Stimulated activated CD4-positive, alpha-beta T cell treated with anti-CD3 and anti-CD28 coated beads, TNF-alpha, amount 100 ng/mL, for 24 hours (primary cell): ENCODE data around the gene CCDC28B.

Experiments used
- DNase-seq, 3 experiments: peaks; one replicate each; pipeline ENCODE4 v3.0.0-alpha.2; 2020; ENCODE audit warnings: low read depth in 3 of 3

Gene CCDC28B

GRCh38 chr1:32221980-32222755, 21.8 kb downstream of the CCDC28B start, which contains the start of the genes EIF3I and TMEM234:
Gene EIF3I, plus strand, starts transcription at chr1:32222407. Its CDS starts 35 bp downstream, at chr1:32222442.
Gene TMEM234, minus strand, starts transcription at chr1:32222353. Its CDS starts 31 bp downstream, at chr1:32222322.
- DNase-seq: peak; percentile 86 to 92 (median 90)

DNA sequence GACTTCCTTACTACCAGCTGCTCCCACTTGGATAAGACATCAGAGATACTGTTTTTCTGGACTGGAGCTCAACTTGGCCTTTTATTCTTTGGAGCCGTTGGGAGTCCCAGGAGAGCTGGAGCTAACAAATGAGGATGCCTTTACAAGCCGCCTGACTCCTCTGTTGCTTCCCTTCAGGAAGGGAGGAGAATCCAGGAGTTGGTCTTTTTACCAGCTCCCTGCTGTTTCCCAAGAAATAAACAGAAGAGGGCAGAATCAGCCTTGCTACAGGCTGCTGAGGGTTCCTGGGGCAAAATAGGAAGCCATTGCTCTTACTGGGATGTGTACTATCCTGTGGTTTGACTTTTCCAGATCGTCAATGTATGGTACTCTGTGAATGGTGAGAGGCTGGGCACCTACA, 23.3 kb downstream of the CCDC28B start:
- no peak for DNase-seq

DNA sequence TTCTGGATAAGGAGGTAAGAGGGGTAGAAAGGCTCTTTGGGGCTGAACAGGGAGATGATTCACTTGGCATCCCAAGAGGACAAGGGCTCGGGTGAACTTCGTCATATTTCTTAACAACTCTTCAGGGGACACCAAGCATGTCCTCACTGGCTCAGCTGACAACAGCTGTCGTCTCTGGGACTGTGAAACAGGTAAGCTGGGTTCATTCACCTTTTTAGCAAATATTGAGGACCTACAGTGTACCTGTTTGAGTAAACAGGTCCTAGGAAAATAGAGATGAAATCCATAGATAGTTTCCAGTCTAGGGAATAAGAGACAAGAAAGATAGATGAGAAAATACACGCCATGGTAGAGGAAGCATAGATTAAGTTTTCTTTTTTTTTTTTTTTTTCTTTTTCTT, 23.9 kb downstream of the CCDC28B start:
- no peak for DNase-seq

- no peak for DNase-seq
These were observed 28.4 kb downstream of the CCDC28B start for GRCh38 chr1:32228771-32229170.

GRCh38 chr1:32231843-32232432, 31.5 kb downstream of the CCDC28B start:
- DNase-seq: no peak

GRCh38 chr1:32232558-32233304, 32.3 kb downstream of the CCDC28B start:
- no peak for DNase-seq

DNA sequence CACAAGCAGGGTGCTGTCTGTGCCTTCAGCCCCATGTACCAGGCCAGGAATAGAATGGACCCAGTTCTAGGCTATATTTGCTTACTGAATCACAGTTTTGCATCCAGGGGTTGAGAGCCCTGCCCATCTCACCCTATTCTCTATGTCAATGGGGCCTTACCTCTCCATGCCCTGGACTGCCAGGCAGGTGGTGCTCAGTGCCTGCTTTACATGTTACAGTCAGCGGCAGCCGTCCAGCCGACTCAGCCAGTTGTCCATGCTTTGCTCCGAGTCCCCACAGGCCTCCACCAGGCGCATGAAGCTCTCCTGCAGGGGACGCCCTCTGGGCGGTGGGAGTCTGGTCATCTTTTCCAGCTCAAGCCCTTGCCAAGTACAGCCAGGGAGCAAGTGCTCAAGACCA, 34.4 kb downstream of the CCDC28B start:
- DNase-seq: no peak

DNA sequence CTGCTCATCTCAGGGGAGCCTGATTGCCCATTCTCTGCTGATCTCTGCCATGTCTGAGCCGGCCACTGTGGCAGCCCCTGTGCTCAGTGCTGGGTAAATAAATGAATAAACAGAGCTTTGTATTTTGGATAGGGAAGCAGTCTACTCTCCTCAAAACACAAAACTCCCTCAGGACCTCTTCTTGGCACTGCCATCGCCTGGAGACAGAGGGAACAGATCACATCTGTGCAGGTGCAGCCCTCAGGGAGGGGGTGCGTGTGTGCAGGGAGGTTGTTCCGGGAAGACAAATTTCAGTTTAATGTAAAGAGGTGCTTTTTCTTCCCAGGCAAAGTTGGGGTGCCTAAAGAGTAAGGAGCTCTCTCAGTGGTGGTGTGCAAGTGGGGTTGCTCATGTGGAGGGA, 38.9 kb downstream of the CCDC28B start:
- no peak for DNase-seq

- DNase-seq: no peak
These were observed 39.4 kb downstream of the CCDC28B start for GRCh38 chr1:32239790-32240139.

DNA sequence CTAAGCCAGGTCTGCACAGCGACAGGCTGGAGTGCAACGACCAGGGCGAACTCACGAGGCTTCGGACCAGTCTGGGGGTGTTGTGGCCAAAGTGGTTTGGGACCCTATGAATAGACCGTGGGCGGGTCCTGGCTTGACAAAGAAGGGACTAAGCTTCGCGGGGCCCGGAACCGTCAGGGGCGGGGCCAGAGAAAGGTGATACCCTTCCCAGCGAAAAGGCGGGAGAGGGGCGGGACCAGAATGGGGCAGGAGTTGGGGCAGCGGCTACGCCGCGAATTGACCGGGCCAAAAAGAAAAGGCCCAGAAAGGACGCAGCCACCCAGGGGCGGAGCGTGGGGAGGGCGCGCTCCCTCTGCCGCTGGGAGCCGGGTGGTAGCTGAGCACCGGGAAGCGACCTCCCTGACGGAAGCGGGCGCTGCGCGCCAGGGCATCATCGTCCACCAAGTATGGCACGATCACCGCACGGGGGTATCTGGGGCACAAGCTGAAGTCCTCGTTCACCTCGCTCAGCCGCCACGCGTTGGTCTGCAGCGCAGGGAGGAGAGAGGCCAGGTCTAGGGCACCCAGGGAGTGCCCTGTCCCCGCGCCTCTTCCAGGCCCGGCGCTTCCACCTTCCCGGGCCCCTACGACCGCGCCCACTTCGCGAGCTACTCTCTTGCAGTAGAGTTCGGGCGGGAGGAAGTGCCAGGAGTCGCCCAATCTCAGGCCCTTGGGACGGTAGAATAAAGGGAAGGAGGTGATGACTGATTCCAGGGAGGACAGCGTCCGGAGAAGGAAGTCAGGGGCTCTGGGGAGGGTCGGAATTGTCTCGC, 40.0 kb downstream of the CCDC28B start:
- DNase-seq: no peak

GRCh38 chr1:32241001-32241763, 40.8 kb downstream of the CCDC28B start:
- DNase-seq: no peak

GRCh38 chr1:32242341-32242851, 42.0 kb downstream of the CCDC28B start:
- no peak for DNase-seq

- DNase-seq: no peak
These were observed 46.5 kb downstream of the CCDC28B start, which contains the start of gene FAM167B for GRCh38 chr1:32246888-32247273. Gene FAM167B, plus strand, starts transcription at chr1:32247222. Its CDS starts 200 bp downstream, at chr1:32247422.

GRCh38 chr1:32247452-32247851, 47.1 kb downstream of the CCDC28B start:
- DNase-seq: no peak

DNA sequence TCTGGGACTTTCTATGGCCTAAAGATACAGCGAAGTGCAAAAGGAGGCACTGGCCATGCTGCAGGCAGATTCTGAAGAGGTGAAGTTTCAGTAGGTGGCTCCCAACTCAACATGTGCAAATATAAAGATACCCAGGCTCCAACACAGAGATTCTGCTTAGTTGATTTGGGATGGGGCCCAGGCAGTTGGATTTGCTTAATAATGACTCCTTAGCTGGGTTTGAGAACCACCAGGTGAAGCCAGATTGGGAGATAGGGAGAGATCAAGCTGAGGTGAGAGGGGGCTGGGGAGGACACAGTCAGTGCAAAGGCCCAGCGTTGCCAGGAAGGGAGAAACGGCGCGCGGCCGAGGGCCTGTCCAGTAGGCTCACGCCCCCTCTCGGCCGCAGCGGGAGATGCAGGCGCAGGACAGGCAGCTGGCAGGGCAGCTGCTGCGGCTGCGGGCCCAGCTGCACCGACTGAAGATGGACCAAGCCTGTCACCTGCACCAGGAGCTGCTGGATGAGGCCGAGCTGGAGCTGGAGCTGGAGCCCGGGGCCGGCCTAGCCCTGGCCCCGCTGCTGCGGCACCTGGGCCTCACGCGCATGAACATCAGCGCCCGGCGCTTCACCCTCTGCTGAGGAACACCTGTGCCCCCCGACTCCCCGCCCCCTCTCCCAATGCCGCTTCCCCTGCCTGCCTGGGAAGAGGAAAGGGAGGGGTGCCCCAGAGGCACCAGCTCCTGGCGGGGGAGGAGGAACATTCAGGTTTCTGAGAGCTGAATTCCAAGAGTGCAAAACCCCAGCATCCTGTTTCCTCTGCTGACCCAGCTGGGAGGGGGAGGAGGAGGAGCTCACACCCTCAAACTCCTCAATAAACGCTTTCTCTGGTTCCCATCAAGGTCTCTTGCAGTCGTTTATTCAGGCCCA, 47.8 kb downstream of the CCDC28B start:
- DNase-seq: peak; percentile 63 to 86 (median 64)

DNA sequence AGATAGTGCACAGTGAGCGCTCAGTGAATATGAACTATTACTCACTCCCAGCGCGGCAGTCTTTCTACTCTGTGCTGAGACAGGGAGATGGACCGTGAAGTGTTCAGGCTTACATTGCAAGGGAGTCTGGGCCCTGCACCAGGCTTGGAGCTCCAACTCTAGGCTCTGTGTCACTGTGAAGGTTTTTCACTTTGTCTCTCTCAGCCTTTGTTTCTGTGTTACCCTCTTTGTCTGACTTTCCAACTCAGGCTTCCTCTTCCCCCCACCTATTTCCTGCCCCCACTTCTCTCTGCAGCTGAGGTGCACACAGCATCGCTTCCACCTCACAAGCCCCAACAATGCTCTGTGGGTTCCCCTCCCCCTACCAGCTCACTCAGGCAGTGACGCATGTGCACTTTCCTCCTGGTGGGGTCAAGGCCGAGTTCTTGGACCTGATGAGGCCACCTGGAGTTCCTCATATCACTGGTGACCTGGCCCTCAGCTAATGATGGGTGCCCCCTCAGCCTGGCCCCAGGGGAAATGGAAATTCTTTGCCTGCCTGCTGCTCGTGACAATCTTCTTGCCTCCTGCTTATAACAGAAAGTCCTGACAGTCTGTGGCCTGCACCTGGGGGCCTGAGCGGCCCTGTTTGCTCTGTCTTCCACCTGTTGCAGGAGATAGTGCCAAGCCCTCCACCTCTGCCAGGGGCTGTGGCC, 49.6 kb downstream of the CCDC28B start:
- DNase-seq: peak; percentile 54 to 79 (median 60)

DNA sequence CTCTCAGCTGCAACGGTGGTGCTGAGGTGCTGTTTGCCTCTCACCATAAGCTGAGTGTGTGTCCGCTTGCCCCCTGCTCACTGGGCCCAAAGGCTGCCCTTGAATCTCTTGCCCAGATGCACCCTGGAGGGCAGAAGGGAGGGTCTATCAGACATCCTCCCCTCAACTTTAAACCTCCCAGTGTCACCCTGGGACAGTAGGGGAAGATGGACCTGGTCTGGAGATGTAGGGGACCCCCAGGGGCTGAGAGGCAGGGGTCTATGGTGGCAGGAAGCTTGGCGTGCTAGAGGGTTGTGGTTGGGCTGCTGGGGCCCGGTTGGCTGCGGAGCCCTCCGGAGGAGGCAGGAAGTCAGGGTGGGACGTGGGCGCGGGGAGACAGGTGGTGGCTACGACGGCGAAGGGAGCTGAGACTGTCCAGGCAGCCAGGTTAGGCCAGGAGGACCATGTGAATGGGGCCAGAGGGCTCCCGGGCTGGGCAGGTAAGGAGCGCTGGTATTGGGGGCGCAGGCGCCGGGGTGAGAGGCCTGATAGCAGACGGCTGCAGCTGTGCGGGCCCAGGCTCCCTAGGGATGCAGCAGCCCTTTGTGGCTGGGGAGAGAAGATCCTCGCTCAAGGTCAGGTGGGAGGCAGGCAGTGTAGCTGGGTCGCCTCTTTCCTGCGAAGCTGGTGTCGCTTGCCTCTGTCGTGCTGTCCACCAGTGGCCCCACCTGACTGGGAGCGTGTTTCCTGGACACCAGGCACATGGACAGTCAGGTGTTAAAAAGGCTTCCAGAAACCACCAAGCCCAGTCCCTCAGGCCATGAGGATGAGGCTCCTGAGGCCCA, 50.7 kb downstream of the CCDC28B start, which contains the start of gene LCK:
Gene LCK (plus strand): TSS at position 373 of the 824 bp plus-strand sequence. CDS start 23,065 bp downstream, outside the sequence.
- DNase-seq: peak in 2 of 3 experiments; percentile 48 to 78
